Loucy (cell line): ENCODE data around the gene SAC3D1.

Experiments used
- H2AFZ ChIP-seq: fragments of 200-600 bp; sonication (generic); 2 replicates; pipeline ENCODE4 v1.6.0; 2016; ENCODE audit warnings: antibody characterized with exemption, mild to moderate bottlenecking, low read length, moderate library complexity
- H3F3A ChIP-seq: fragments of 200-600 bp; 2 replicates; pipeline ENCODE4 v1.6.0; 2016; ENCODE audit warnings: antibody characterized with exemption, low read depth, mild to moderate bottlenecking
- H3K27me3 ChIP-seq: fragments of 200-600 bp; sonication (generic); 2 replicates; pipeline ENCODE4 v1.6.1; 2014; ENCODE audit warnings: low read length, mild to moderate bottlenecking; ENCODE audit not compliant: insufficient read depth, poor library complexity, severe bottlenecking
- H3K36me3 ChIP-seq: fragments of 200-600 bp; sonication (generic); 2 replicates; pipeline ENCODE4 v1.6.1; 2016; ENCODE audit warnings: low read length; ENCODE audit not compliant: insufficient read depth
- H3K4me1 ChIP-seq: fragments of 200-600 bp; sonication (generic); 2 replicates; pipeline ENCODE4 v1.5.1; 2014; ENCODE audit warnings: low read length, mild to moderate bottlenecking; ENCODE audit not compliant: insufficient read depth, poor library complexity, severe bottlenecking
- H3K4me2 ChIP-seq: fragments of 200-600 bp; sonication (generic); 2 replicates; pipeline ENCODE4 v1.6.0; 2014; ENCODE audit warnings: antibody characterized with exemption, low read length, low read depth, mild to moderate bottlenecking; ENCODE audit not compliant: poor library complexity, severe bottlenecking
- H3K4me3 ChIP-seq: fragments of 200-600 bp; sonication (generic); 2 replicates; pipeline ENCODE4 v1.5.1; 2014; ENCODE audit warnings: low read length, mild to moderate bottlenecking, mixed read lengths; ENCODE audit not compliant: poor library complexity, severe bottlenecking
- H3K79me2 ChIP-seq: fragments of 200-600 bp; sonication (generic); 2 replicates; pipeline ENCODE4 v1.6.1; 2014; ENCODE audit warnings: low read length; ENCODE audit not compliant: insufficient read depth
- H3K9ac ChIP-seq: fragments of 200-600 bp; sonication (generic); 2 replicates; pipeline ENCODE4 v1.6.0; 2014; ENCODE audit warnings: mild to moderate bottlenecking, low read depth, low read length, moderate library complexity; ENCODE audit not compliant: poor library complexity, severe bottlenecking
- H3K9me2 ChIP-seq: fragments of 200-600 bp; sonication (generic); replicated peaks from 2 replicates; pipeline ENCODE4 v1.6.1; 2016; ENCODE audit warnings: low read depth, low read length, mixed read lengths
- H3K9me3 ChIP-seq: fragments of 200-600 bp; sonication (generic); 2 replicates; pipeline ENCODE4 v1.6.1; 2014; ENCODE audit warnings: mild to moderate bottlenecking, antibody characterized with exemption, low read length, low read depth; ENCODE audit not compliant: insufficient read depth
- H4K20me1 ChIP-seq: fragments of 200-600 bp; sonication (generic); 2 replicates; pipeline ENCODE4 v1.6.0; 2014; ENCODE audit warnings: antibody characterized with exemption, low read length, mild to moderate bottlenecking; ENCODE audit not compliant: insufficient read depth, poor library complexity, severe bottlenecking
- CTCF ChIP-seq: fragments of 200-600 bp; sonication (generic); conservative IDR thresholded peaks from 2 replicates; pipeline ENCODE4 v1.5.1; 2014; ENCODE audit warnings: mild to moderate bottlenecking, antibody characterized with exemption, low read length
- EZH2phosphoT487 ChIP-seq: fragments of 200-600 bp; IDR thresholded peaks from 2 replicates; pipeline ENCODE4 v1.6.1; 2018; ENCODE audit warnings: antibody characterized with exemption, mild to moderate bottlenecking, moderate library complexity, borderline replicate concordance

The SAC3D1 gene

GRCh38 chr11:65047581-65048422 is 6.8 kb downstream of the SAC3D1 start:
- H3K4me2 ChIP-seq: no peak overlapping the region
- no peak overlapping the region for H3K9ac ChIP-seq
- no peak overlapping the region for H2AFZ ChIP-seq

GRCh38 chr11:65051398-65051858 is 10.4 kb downstream of the SAC3D1 start:
- Histone ChIP-seq H3K4me3 (no peak overlapping the region), H2AFZ (no peak overlapping the region), H3K4me2 (no peak overlapping the region), H4K20me1 (no peaks in the 10 kb centered on the region), H3K27me3 (no peaks in the 10 kb centered on the region), H3K79me2 (no peaks in the 10 kb centered on the region), H3F3A (no peaks in the 10 kb centered on the region), H3K9ac (no peak overlapping the region), H3K9me2 (no peaks in the 10 kb centered on the region), H3K4me1 (peaks cover 5% of the 10 kb centered on the region), H3K9me3 (no peaks in the 10 kb centered on the region), H3K36me3 (no peaks in the 10 kb centered on the region)
- no peak for TF ChIP-seq CTCF
- TF ChIP-seq EZH2phosphoT487: no peak

More at GRCh38 chr11:65047581-65048422, 6.8 kb downstream of the SAC3D1 start:
- no peaks in the 10 kb centered on the region for H3K9me2 ChIP-seq
- TF ChIP-seq CTCF (no peak), EZH2phosphoT487 (no peak)
- H3F3A ChIP-seq: no peaks in the 10 kb centered on the region
- H3K79me2 ChIP-seq: peaks cover 23% of the 10 kb centered on the region
- no peaks in the 10 kb centered on the region for H3K27me3 ChIP-seq
- peaks cover 13% of the 10 kb centered on the region for H4K20me1 ChIP-seq
- no peaks in the 10 kb centered on the region for H3K9me3 ChIP-seq
- no peaks in the 10 kb centered on the region for H3K36me3 ChIP-seq
- H3K4me3 ChIP-seq: no peak overlapping the region
- H3K4me1 ChIP-seq: peaks cover 16% of the 10 kb centered on the region

GRCh38 chr11:65053827-65054508 is 13.0 kb downstream of the SAC3D1 start:
- Histone ChIP-seq H3K4me2 (no peak overlapping the region), H3K9me2 (no peaks in the 10 kb centered on the region), H3K79me2 (no peaks in the 10 kb centered on the region), H3K27me3 (no peaks in the 10 kb centered on the region), H2AFZ (no peak overlapping the region; the same call in 1 of the 2 replicates), H3K4me1 (peaks cover 5% of the 10 kb centered on the region), H4K20me1 (no peaks in the 10 kb centered on the region), H3K9me3 (no peaks in the 10 kb centered on the region), H3K9ac (no peak overlapping the region), H3K36me3 (no peaks in the 10 kb centered on the region), H3F3A (no peaks in the 10 kb centered on the region), H3K4me3 (no peak overlapping the region)
- TF ChIP-seq CTCF (no peak), EZH2phosphoT487 (no peak)
